Measurements from ENCODE around the gene ARHGAP32.

The ARHGAP32 gene

GRCh38 chr11:129102756-129103155, 89.4 kb downstream of the ARHGAP32 start:
- DNase-seq = no peak

- DNase-seq = no peak
These were observed 89.9 kb downstream of the ARHGAP32 start for GRCh38 chr11:129102225-129102624.

GRCh38 chr11:129093283-129093682, 98.8 kb downstream of the ARHGAP32 start:
- no peak for DNase-seq

DNA sequence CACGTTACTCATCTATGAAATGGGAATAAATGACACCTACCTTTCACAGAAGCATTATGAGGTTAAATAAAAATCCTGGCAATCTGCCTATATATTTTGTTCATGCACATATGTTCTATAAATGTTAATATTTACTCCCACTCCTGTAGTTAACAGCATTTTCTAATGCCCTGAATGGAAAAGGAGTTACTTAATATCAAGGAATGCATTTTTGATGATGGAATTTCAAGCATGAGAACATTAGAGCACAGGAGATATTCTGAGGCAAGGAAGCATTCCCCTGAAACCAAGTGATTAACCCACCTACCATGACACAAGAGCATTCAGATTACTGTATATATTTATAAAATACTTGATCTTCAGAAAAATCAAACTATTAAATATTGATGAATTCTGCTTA, 102.1 kb downstream of the ARHGAP32 start:
- no peak for DNase-seq

GRCh38 chr11:129089279-129089678, 102.8 kb downstream of the ARHGAP32 start:
- DNase-seq = no peak

GRCh38 chr11:129086976-129087375, 105.1 kb downstream of the ARHGAP32 start:
- DNase-seq = no peak

DNA sequence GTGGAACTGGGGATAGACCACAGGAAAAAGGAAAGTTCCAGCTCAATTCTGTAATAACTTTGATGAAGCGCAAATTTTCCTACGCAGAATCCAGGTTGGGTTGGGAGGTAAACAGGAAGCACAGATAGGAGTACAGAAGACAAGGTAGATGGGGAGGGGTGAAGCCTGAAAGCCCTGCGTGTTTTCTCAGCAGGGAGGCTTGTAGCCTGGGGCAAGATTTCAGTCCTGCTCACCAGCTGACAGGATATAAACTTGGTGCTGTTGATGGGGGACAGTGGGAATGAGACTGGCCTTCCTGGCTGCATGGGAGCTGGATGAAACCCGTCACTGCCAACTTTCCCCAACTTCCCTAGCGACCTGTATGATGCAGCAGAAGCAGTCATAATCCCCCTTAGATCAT, 114.9 kb downstream of the ARHGAP32 start:
- no peak for DNase-seq

DNA sequence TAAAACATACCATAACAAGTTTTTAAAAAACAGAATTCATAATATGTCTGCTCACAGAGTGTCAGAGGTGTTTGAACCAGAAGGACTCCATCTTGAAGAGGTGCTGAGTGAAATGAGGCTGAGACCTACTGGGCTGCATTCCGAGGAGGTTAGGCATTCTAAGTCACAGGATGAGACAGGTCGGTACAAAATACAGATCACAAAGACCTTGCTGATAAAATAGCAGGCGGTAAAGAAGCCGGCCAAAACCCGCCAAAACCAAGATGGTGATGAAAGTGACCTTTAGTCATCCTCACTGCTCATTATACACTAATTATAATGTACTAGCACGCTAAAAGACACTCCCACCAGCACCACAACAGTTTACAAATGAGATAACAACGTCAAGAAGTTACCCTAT, 116.4 kb downstream of the ARHGAP32 start:
- DNase-seq = no peak

- no peak for DNase-seq
These were observed 124.7 kb downstream of the ARHGAP32 start for GRCh38 chr11:129067454-129067853.

GRCh38 chr11:129066229-129066628, 125.9 kb downstream of the ARHGAP32 start:
- DNase-seq = no peak

DNA sequence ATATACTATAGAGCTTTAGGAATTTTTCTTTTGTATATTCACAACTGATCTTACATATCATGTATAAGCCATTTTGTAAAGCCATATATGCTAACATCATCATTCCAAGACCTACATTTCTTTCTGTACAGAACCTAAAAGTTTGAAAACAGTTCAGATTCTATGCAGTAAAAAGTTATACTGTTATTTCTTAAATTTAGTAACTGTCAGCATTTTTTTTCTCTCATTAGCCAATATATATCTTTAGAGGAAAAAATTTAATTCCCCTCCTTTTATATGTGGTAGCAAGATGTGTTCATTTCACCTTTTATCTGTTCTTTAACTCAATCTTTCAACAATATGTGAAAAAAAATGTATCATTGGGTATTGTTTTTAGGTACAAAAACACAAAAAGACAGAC, 129.0 kb downstream of the ARHGAP32 start:
- DNase-seq = no peak

DNA sequence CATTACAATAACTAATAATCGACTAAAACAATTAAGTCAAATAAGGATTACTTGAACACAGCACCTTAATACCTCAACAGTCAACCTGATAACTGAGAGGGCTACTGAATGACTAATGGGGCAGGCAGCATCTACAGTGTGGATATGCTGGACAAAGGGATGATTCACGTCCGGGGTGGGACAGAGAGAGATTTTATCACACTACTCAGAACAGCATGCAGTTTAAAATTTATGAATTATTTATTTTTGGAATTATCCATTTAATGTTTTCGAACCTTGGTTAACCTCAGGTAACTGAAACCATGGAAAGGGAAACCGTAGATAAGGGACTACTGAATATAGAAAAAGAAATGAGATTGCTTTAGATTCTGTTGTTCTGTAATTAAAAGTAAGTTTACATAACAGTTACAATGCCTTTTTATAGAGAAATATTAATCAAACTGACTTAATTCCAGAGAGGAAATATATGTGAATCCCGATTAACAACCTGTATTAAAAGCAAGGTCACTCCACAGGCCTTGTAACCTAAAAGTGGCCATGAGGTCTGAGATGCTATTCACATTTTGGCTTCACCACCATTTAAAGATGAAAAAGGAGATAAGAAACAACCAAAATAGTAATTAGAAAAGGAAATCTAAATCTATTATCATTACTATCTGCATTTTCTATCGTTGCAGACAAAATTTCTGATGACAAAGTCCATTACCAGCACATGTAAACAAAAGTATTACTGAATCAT, 130.5 kb downstream of the ARHGAP32 start:
- no peak for DNase-seq

- no peak for DNase-seq
These were observed 135.2 kb downstream of the ARHGAP32 start for GRCh38 chr11:129056916-129057315.

DNA sequence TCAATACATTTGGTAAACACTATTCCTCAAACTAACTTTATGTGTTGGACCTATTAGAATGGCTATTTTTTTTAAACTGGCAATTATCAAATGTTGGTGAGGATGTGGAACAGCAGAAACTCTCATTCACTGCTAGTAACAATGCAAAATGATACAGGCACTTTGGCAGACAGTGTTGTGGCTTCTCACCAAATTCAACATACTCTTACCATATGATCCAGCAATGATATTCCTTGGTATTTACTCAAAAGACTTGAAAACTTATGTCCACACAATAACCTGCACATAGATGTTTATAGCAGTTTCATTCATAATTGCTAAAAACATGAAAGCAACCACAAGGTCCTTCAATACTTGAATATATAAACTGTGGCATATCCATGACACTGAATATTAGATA, 136.9 kb downstream of the ARHGAP32 start:
- DNase-seq = no peak

DNA sequence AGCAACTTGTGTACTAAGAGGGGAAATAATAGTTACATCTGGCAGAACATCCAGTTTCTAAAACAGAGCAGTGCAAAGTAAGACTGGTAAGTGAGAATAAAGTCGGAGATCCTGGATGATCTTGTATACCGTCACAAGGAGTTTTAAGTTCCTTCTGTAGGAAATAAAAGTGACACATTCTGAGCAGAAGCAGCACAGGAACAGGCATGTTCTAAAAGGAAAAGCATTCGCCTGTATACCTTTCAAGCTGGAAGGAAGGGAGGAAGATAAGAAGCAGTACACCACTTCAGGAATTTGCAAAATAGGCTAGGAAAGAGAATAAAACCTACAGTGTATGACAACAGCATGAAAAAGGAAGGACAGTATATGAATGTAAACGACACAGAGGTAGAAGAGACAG, 143.2 kb downstream of the ARHGAP32 start:
- DNase-seq = no peak

GRCh38 chr11:129045150-129045549, 147.0 kb downstream of the ARHGAP32 start:
- no peak for DNase-seq

DNA sequence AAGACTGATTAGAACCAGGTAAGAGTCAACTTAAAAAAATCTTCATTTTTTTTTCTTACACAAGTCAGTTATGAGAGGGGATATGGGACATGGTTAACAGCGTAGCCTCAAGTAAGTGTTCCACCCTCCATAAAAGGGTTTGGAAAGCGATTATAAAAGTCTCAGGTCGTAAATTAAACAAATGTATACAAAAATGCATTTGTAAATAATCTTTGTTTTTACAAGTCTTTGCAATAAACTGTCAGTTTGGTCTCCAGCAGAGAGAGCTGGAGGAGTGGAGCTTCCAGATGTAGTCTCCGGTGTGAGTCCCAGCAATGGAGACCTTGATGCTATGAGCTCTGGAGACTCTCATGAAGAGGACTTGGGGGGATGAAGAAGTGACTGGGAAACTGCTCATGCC, 149.6 kb downstream of the ARHGAP32 start:
- no peak for DNase-seq

GRCh38 chr11:129041611-129042018, 150.5 kb downstream of the ARHGAP32 start:
- no peak for DNase-seq

- no peak for DNase-seq
These were observed 151.2 kb downstream of the ARHGAP32 start for GRCh38 chr11:129040934-129041333.

DNA sequence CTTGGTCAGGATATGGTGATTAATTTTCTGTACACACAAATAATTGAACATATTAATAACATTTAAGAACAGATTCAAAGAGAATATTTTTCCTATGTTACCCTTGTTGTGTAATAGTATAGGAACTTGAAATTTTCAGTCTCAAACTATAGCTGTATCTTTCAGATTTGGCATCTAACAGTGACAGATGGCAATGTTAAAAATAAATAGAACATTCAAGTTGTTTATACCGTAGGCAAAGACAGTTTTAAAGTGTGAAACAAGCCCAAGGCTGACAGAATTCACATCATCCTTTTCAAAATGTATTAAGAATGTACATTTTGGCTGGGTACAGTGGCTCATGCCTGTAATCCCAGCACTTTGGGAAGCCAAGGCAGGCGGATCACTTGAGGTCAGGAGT, 156.9 kb downstream of the ARHGAP32 start:
- DNase-seq = no peak

DNA sequence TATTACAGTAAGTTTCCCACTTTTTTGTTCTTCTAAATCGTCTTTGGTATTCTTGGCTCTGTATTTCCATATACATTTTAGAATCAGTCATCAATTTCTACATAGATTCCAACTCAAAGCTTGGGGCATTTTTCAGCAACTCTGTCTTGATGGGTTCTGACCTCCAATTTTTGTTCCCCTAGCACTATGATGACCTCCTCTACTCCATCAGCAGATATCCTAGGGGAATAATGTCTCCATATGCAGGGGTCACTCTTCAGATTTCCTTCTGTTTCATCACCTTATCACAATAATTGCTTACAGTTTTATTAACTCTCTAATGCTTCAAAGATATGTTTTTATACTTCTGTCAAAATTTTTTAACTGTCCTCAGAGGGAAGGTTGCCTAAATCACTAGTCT, 158.1 kb downstream of the ARHGAP32 start:
- DNase-seq = no peak

- DNase-seq = no peak
These were observed 168.0 kb downstream of the ARHGAP32 start for GRCh38 chr11:129023968-129024676.

DNA sequence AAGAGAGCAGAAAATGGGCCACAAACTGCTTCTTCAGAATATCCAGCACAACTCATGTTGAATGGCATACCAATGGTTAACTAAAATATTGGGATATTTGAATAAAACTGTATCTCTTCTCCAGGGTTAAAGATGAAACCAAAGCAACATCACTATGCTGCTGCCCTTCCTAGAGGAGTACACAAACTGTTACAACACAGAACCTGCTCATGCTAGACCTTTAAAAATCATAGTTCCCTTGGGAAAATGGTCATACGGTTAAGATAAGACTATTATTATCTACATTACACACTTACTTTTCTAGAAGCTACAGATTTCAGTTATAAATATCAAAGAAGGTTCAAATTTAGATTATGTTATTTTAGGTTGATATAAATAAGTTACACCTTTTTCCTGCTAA, 170.8 kb downstream of the ARHGAP32 start:
- no peak for DNase-seq

DNA sequence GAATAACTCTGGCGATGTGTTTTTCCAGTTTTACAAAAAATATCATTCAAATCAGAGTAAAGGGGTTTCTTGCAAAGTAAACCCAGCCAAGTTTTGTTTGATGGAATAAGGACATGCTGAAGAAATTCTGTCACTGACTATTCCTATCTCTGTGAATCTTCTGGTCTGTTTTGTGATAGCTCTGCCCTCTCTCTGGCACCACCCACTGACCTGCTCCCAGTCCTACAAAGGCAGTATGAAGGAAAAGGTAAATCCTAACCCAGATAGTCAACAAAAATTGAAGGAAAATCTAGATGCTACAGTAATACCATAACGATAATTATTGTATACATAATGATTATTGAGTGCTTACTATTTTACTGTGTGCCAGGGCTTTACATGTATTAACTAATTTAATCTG, 173.1 kb downstream of the ARHGAP32 start:
- DNase-seq = no peak

DNA sequence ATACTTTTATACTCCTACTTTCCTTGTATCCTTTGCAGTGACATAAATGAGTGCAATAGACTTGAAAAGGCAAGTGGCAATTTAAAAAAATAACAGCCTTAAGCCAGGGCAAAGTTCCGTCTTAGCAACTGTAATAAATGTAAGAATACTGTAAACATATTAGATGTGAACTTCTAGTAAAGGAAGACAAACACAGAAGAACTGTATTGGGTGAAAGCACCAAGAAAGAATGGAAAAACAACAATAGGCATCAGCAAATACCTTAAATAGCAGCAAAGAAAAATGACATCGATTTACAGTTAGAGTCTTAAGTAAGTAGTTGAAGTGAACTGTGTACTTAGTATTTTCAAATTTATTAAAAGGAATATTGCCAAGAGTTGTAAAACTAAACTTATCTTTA, 174.0 kb downstream of the ARHGAP32 start:
- DNase-seq = no peak

Measured in NCI-H1092 treated with DMSO at 0.1 percent for 48 hours (cell line).